Heart left ventricle (tissue), 16 donors: ENCODE data around the gene ATAD1. TPM values are rescaled to one million over a fixed set of nuclear protein-coding genes. Genes with fewer than 3 reads are reported as not detected.

Source experiments
- ATAC-seq, 4 donors: fragments of 200-7000 bp; cut with Tn5 transposase; one replicate each; pipeline ENCODE4 v1.9.1; 2020 to 2022; ENCODE audit warnings: moderate library complexity in 4 of 4, mild to moderate bottlenecking in 3 of 4, moderate number of reproducible peaks in 1 of 4
- DNase-seq, 5 donors: peaks; one replicate each; pipeline ENCODE4 v3.0.0-alpha.2; 2020
- H3K27ac ChIP-seq, 12 donors: fragments of 200-600 bp; sonication (generic) in 4 of 12; one replicate each; pipeline versions ENCODE4 v1.5.0 to v1.8.0; 2016 to 2022; ENCODE audit warnings: mild to moderate bottlenecking in 2 of 12
- H3K27me3 ChIP-seq, 9 donors: fragments of 200-600 bp; sonication (generic) in 2 of 9; one replicate each; pipeline versions ENCODE4 v1.5.1 to v1.8.0; 2016 to 2022; ENCODE audit warnings: mild to moderate bottlenecking in 3 of 9
- H3K36me3 ChIP-seq, 9 donors: fragments of 200-600 bp; sonication (generic) in 2 of 9; one replicate each; pipeline versions ENCODE4 v1.5.0 to v1.8.0; 2018 to 2022; ENCODE audit warnings: mild to moderate bottlenecking in 2 of 9
- H3K4me1 ChIP-seq, 12 donors: fragments of 200-600 bp; sonication (generic) in 4 of 12; one replicate each; pipeline versions ENCODE4 v1.5.0 to v1.8.0; 2016 to 2022; ENCODE audit warnings: mild to moderate bottlenecking in 3 of 12
- H3K4me3 ChIP-seq, 12 donors: fragments of 200-600 bp; sonication (generic) in 4 of 12; one replicate each; pipeline versions ENCODE4 v1.5.0 to v1.8.0; 2017 to 2022; ENCODE audit warnings: mild to moderate bottlenecking in 9 of 12, moderate library complexity in 4 of 12
- H3K9me3 ChIP-seq, 12 donors: fragments of 200-600 bp; sonication (generic) in 4 of 12; one replicate each; pipeline versions ENCODE4 v1.5.0 to v1.8.0; 2016 to 2022; ENCODE audit warnings: mild to moderate bottlenecking in 1 of 12
- CTCF ChIP-seq, 12 donors: fragments of 200-600 bp; sonication (generic) in 4 of 12; IDR thresholded peaks; one replicate each; pipeline versions ENCODE4 v1.5.0 to v1.8.0; 2018 to 2022; ENCODE audit warnings: antibody characterized with exemption in 12 of 12, mild to moderate bottlenecking in 5 of 12
- POLR2A ChIP-seq, 2 donors: fragments of 450-650 bp; IDR thresholded peaks; one replicate each; pipeline ENCODE4 v1.6.1; 2017; ENCODE audit warnings: antibody characterized with exemption in 2 of 2, mild to moderate bottlenecking in 2 of 2, moderate library complexity in 2 of 2
- WGBS, 4 donors: extraction: QIAGEN DNeasy Blood & Tissue Kit in 2 of 4; methylation state at CpG; one replicate each; pipeline versions ENCODE4 v1.1.5 to v1.1.7; 2013 to 2018; 5-methylcytosine and 5-hydroxymethylcytosine counted together
- intact Hi-C, 10 donors: fragments of 100-400 bp; cut with DNase I; formaldehyde crosslinking; loops; one replicate each; pipeline versions ENCODE4 v1.11.1 to v1.14.2; 2022
- polyA plus RNA-seq, 2 donors: library from polyadenylated mRNA; stranded (reverse); fragments of 200-250 nt; gene quantifications; one replicate each; pipeline ENCODE4 v1.2.3, GENCODE V29; 2013
- total RNA-seq, 9 donors: library from RNA; depleted of rRNA in 2 of 9; stranded (reverse); fragments of >200 nt in 2 of 9; fragmentation: NEBNext Ultra II Directional in 3 of 9; extraction: Animal tissue kit (Norgen Biotek cat#: 25700) in 3 of 9; gene quantifications; one replicate each; pipeline versions ENCODE4 v1.1.0 to v1.2.4, GENCODE V29; 2016 to 2023
- donor health status: ischemic (EF 13 %, LVEDD 7.1; RV severe dilation, severe dysfunction).
- donor health status: healthy with polysubstance abuse.
- donor health status: DM: no; HTN: yes; CAD: no.
- donor health status: DM: no; HTN: no; CAD: no.
- donor health status: ischemic (EF 25% LVEDD 6.9; RV normal size, moderate dysfunction).
- donor health status: ischemic (EF 25% LVEDD 5.7; RV mildly dilated, moderate dysfunction).
- donor health status: healthy.
- donor health status: DM: yes; HTN: yes; CAD: no.
- donor health status: ischemic (EF 35%, LVEDD 5.7; RV mildly dilated, moderate dysfunction).
- donor health status: nonischemic (EF 11% LVEDD 7.7; RV severe dilation, severe dysfunction).
- donor health status: DM: yes; HTN: yes; CAD: no.
- donor health status: PGD.
- donor health status: ischemic (EF 29% LVEDD 5.4; RV normal size, mild dysfunction).
- donor health status: nonischemic (EF 23%, LVEDD 6.1; RV moderate dilation, normal function).

The ATAD1 gene
- total and polyA plus RNA-seq, 11 donors, result 17.5 to 115 (median 80.8) TPM

DNA sequence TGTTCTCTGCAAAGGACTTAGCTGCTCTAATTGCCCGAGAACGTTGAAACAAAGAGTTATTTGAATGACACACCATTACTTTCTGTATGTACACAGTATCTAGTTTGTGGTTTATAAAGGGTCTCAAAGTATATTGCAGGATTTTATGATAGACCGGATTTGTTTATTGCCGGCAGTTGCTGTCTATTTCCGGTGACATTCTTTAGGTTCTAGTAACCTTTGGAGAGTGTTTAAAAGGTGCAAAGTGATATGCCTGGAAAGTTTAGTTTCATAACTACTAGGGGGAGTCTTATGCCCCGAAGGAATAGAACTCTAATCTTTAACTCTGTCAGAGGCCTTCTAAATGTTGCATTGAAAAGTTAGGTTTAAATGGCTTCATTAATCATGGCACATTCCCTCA is 94.5 kb downstream of the ATAD1 start:
- WGBS, 4 donors, result 60 to 78% (median 76%) methylated on average over 6 of the region's 6 CpGs
- Histone ChIP-seq H3K9me3 (no peaks in the 10 kb centered on the region), H3K27me3 (no peaks in the 10 kb centered on the region), H3K4me1 (peaks cover 0 to 6% (median 0%) of the 10 kb centered on the region in 12 donors), H3K27ac (no peak overlapping the region), H3K36me3 (peaks cover 0 to 9% (median 0%) of the 10 kb centered on the region in 9 donors), H3K4me3 (no peak overlapping the region)
- no peak for TF ChIP-seq POLR2A (IDR thresholded peaks at IDR 0.05)
- no peak for TF ChIP-seq CTCF (IDR thresholded peaks at IDR 0.05)
- no peak for ATAC-seq
- intact Hi-C loops, result no loop called here
- DNase-seq, result no peak

GRCh38 chr10:87722716-87723115 is 95.3 kb downstream of the ATAD1 start:
- H3K27ac ChIP-seq, result peak overlapping the region in 5 of 12 donors; percentile 0 to 53 (median 41)
- WGBS, 4 donors, result 64 to 87% (median 71%) methylated on average over 4 of the region's 4 CpGs
- no peaks in the 10 kb centered on the region for H3K27me3 ChIP-seq
- ATAC-seq (no peak), DNase-seq (no peak)
- H3K4me3 ChIP-seq, result no peak overlapping the region
- intact Hi-C loops, result no loop called here
- H3K36me3 ChIP-seq, result peaks cover 0 to 7% (median 0%) of the 10 kb centered on the region in 9 donors
- no peak for TF ChIP-seq POLR2A (IDR thresholded peaks at IDR 0.05)
- no peak for TF ChIP-seq CTCF (IDR thresholded peaks at IDR 0.05)
- no peaks in the 10 kb centered on the region for H3K9me3 ChIP-seq
- peaks cover 0 to 6% (median 0%) of the 10 kb centered on the region in 12 donors for H3K4me1 ChIP-seq

DNA sequence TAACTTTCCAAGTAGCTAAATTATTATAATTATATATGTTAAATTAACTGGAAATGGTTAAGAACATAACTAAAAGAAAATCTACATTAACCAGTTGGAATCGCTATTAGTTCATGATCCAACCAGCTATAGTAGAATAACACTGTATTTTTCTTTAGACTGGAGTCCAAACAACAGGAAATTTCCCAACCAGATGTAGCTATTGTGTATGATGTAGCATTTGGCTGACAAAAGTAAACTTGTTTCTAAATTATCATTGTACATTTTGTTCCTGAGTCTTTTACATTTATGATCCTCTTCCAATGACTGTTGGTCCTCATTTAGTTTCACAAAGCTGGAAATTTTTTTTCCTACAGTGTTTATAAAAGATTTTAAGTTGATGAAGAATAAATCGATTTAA is 96.2 kb downstream of the ATAD1 start:
- TF ChIP-seq POLR2A (IDR thresholded peaks at IDR 0.05) (no peak), CTCF (IDR thresholded peaks at IDR 0.05) (no peak)

DNA sequence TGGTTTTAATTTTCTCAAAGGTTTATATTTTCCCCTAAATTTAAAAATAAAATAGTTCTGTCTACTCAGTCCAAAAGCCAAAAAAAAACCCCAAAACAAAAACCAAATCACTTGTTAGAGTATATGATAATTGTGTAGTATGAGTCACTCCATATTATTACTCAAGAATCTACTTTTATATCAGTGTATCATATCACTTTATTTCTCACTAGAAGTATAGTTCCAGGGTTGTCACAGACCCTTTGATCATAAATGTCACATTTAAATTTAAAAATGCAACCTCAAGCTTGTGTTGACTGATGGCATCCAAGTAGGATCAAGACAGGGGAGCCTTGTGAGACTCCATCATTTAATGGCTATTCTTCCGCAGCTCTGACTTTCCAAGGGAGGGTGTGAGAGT is 97.4 kb downstream of the ATAD1 start:
- Histone ChIP-seq H3K9me3 (no peaks in the 10 kb centered on the region), H3K4me3 (no peak overlapping the region), H3K27ac (peak overlapping the region in 5 of 12 donors; percentile 6 to 41 (median 13)), H3K36me3 (peaks cover 0 to 4% (median 0%) of the 10 kb centered on the region in 9 donors), H3K27me3 (no peaks in the 10 kb centered on the region), H3K4me1 (peaks cover 0 to 17% (median 11%) of the 10 kb centered on the region in 12 donors)
- intact Hi-C loops, result no loop called here
- WGBS, 4 donors, result 92 to 100% (median 100%) methylated on average over 1 of the region's 1 CpG
- TF ChIP-seq POLR2A (IDR thresholded peaks at IDR 0.05) (no peak), CTCF (IDR thresholded peaks at IDR 0.05) (no peak)
- DNase-seq, result no peak
- no peak for ATAC-seq

More for the DNA sequence above, 96.2 kb downstream of the ATAD1 start:
- 68 to 86% (median 70%) methylated on average over 2 of the region's 2 CpGs for WGBS, 4 donors
- Histone ChIP-seq H3K27me3 (no peaks in the 10 kb centered on the region), H3K36me3 (peaks cover 0 to 4% (median 0%) of the 10 kb centered on the region in 9 donors), H3K4me3 (no peak overlapping the region), H3K4me1 (peaks cover 0 to 6% (median under 1%) of the 10 kb centered on the region in 12 donors), H3K9me3 (no peaks in the 10 kb centered on the region), H3K27ac (peak overlapping the region in 9 of 12 donors; percentile 6 to 53 (median 36))
- ATAC-seq, result peak in 1 of 4 donors; percentile 39
- intact Hi-C loops, result no loop called here
- DNase-seq, result no peak
